GM12891 (cell line): ENCODE data around the gene TNFRSF6B.
A peak's percentile ranks its signal among the peaks of the same experiment; 100 is the strongest.

Source experiments
- DNase-seq: peaks from one replicate; pipeline ENCODE4 v3.0.0; 2011; ENCODE audit warnings: low spot score; ENCODE audit not compliant: insufficient read length
- FAIRE-seq: peaks from 2 replicates; lab custom pipeline; 2011; peaks lifted over from hg19 to GRCh38; lab: Jason Lieb, UNC
- PAX5 ChIP-seq: IDR thresholded peaks from 2 replicates; pipeline ENCODE4 v1.6.1; 2011; ENCODE audit warnings: low read length, moderate library complexity, mild to moderate bottlenecking; ENCODE audit not compliant: insufficient read depth, severe bottlenecking
- POLR2A ChIP-seq: IDR thresholded peaks from 2 replicates; pipeline ENCODE4 v1.6.1; 2011; ENCODE audit warnings: low read depth, low read length, control low read depth
- POLR2AphosphoS5 ChIP-seq: IDR thresholded peaks from 2 replicates; pipeline ENCODE4 v1.6.1; 2011; ENCODE audit warnings: low read depth, low read length, control low read depth
- POU2F2 ChIP-seq: IDR thresholded peaks from 2 replicates; pipeline ENCODE4 v1.6.1; 2011; ENCODE audit warnings: low read depth, mild to moderate bottlenecking, control low read depth, low read length, moderate library complexity
- SPI1 ChIP-seq: IDR thresholded peaks from 2 replicates; pipeline ENCODE4 v1.6.1; 2011; ENCODE audit warnings: low read depth, low read length, control low read depth
- TAF1 ChIP-seq: IDR thresholded peaks from 2 replicates; pipeline ENCODE4 v1.6.1; 2011; ENCODE audit warnings: low read depth, low read length, control low read depth

The TNFRSF6B gene

GRCh38 chr20:63690003-63690897 lies 6.2 kb upstream of the TNFRSF6B start:
- DNase-seq (no peak), FAIRE-seq (no peak)
- TF ChIP-seq SPI1 = no peak
- TF ChIP-seq POLR2A = no peak
- no peak for TF ChIP-seq TAF1
- TF ChIP-seq POLR2AphosphoS5 = no peak
- TF ChIP-seq POU2F2 = no peak
- no peak for TF ChIP-seq PAX5

- no peak for TF ChIP-seq PAX5
- TF ChIP-seq POU2F2 = no peak
- no peak for TF ChIP-seq POLR2A
- no peak for TF ChIP-seq POLR2AphosphoS5
- TF ChIP-seq TAF1 = no peak
- no peak for TF ChIP-seq SPI1
- FAIRE-seq (no peak), DNase-seq (peak; percentile 53)
Measured at GRCh38 chr20:63690898-63691710, 5.3 kb upstream of the TNFRSF6B start.

- FAIRE-seq = no peak
- DNase-seq = no peak
- no peak for TF ChIP-seq PAX5
- TF ChIP-seq POLR2AphosphoS5 = no peak
- TF ChIP-seq TAF1 = no peak
- TF ChIP-seq POLR2A = no peak
- no peak for TF ChIP-seq POU2F2
- TF ChIP-seq SPI1 = no peak
Measured at GRCh38 chr20:63691711-63692435, 4.6 kb upstream of the TNFRSF6B start.

GRCh38 chr20:63692436-63693082 lies 3.9 kb upstream of the TNFRSF6B start:
- no peak for FAIRE-seq

GRCh38 chr20:63693083-63693732 lies 3.2 kb upstream of the TNFRSF6B start:
- FAIRE-seq = no peak
- TF ChIP-seq PAX5 (no peak), SPI1 (no peak), POLR2AphosphoS5 (no peak), POU2F2 (no peak)
- DNase-seq = no peak

More at GRCh38 chr20:63692436-63693082, 3.9 kb upstream of the TNFRSF6B start:
- TF ChIP-seq PAX5 (no peak), SPI1 (no peak), POLR2A (no peak), POLR2AphosphoS5 (no peak), TAF1 (no peak), POU2F2 (no peak)
- DNase-seq = no peak

- DNase-seq (no peak), FAIRE-seq (no peak)
- no peak for TF ChIP-seq SPI1
Measured at GRCh38 chr20:63693733-63694583, 2.5 kb upstream of the TNFRSF6B start.

- FAIRE-seq (no peak), DNase-seq (peak; percentile 18)
- TF ChIP-seq POLR2A (no peak), POLR2AphosphoS5 (no peak), SPI1 (no peak), PAX5 (no peak), TAF1 (no peak), POU2F2 (no peak)
Measured at GRCh38 chr20:63694584-63695423, 1.6 kb upstream of the TNFRSF6B start.
